H1 (cell line): Measurements from ENCODE around the gene TBC1D22A.

Source experiments
- CTCF ChIP-seq, 3 experiments: IDR thresholded peaks; 1 replicate in 2 of 3; 2 replicates in 1 of 3; pipeline versions ENCODE4 v1.5.1 to v1.6.1; 2011; ENCODE audit warnings: low read length in 3 of 3, mild to moderate bottlenecking in 3 of 3, inconsistent platforms in 2 of 3, low read depth in 1 of 3, moderate library complexity in 1 of 3; ENCODE audit not compliant: insufficient read depth in 1 of 3; ENCODE audit errors: control extremely low read depth in 1 of 3
- GTF2F1 ChIP-seq: IDR thresholded peaks from 2 replicates; pipeline ENCODE4 v1.6.1; 2012; ENCODE audit warnings: low read depth, low read length, improper control_type of control experiment, borderline replicate concordance
- POLR2AphosphoS5 ChIP-seq: IDR thresholded peaks from 2 replicates; pipeline ENCODE4 v1.6.1; 2011; ENCODE audit warnings: low read depth, low read length
- RFX5 ChIP-seq: IDR thresholded peaks from 2 replicates; pipeline ENCODE4 v1.6.1; 2011; ENCODE audit warnings: low read depth, low read length, improper control_type of control experiment, borderline replicate concordance
- SRF ChIP-seq: IDR thresholded peaks from 2 replicates; pipeline ENCODE4 v1.6.1; 2011; ENCODE audit warnings: mild to moderate bottlenecking, low read depth, low read length, moderate library complexity
- TF ChIP-seq, protein P1 (sequence below): IDR thresholded peaks from 2 replicates; pipeline ENCODE4 v1.6.1; 2011; ENCODE audit warnings: low read length, improper control_type of control experiment

- no peak for TF ChIP-seq GTF2F1
- no peak for TF ChIP-seq RFX5
- no peak for TF ChIP-seq CTCF (IDR thresholded peaks at IDR 0.05; ENCODE audit: control extremely low read depth in 1 of 3, insufficient read depth in 1 of 3, low read depth in 1 of 3, low read length in 3 of 3)
- no peak for TF ChIP-seq POLR2AphosphoS5
- no peak for TF ChIP-seq SRF
- TF ChIP-seq, protein P1, sequence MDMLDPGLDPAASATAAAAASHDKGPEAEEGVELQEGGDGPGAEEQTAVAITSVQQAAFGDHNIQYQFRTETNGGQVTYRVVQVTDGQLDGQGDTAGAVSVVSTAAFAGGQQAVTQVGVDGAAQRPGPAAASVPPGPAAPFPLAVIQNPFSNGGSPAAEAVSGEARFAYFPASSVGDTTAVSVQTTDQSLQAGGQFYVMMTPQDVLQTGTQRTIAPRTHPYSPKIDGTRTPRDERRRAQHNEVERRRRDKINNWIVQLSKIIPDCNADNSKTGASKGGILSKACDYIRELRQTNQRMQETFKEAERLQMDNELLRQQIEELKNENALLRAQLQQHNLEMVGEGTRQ, result no peak
Measured at GRCh38 chr22:46746620-46747019, 15.8 kb upstream of the TBC1D22A start.
